HepG2 (cell line): Measurements from ENCODE around the gene C12orf56. TPM values are rescaled to one million over a fixed set of nuclear protein-coding genes. Genes with fewer than 3 reads are reported as not detected.

Experiments used
- AFF4 ChIP-seq: sonication (generic); formaldehyde crosslinking; IDR thresholded peaks from 2 replicates; pipeline ENCODE4 v1.4.0; 2020; ENCODE audit warnings: missing genetic modification reagents
- CC2D1A ChIP-seq: sonication (generic); formaldehyde crosslinking; IDR thresholded peaks from 2 replicates; pipeline ENCODE4 v1.8.1; 2023; ENCODE audit warnings: mild to moderate bottlenecking, missing genetic modification reagents
- DMTF1 ChIP-seq: sonication (generic); formaldehyde crosslinking; IDR thresholded peaks from 2 replicates; pipeline ENCODE4 v1.4.0; 2020; ENCODE audit warnings: mild to moderate bottlenecking, missing genetic modification reagents
- E2F1 ChIP-seq: sonication (generic); formaldehyde crosslinking; IDR thresholded peaks from 2 replicates; pipeline ENCODE4 v1.5.0; 2020; ENCODE audit warnings: missing genetic modification reagents
- E2F2 ChIP-seq: sonication (generic); formaldehyde crosslinking; IDR thresholded peaks from 2 replicates; pipeline ENCODE4 v1.4.0; 2020; ENCODE audit warnings: missing genetic modification reagents, borderline replicate concordance
- FOSL2 ChIP-seq: sonication (generic); formaldehyde crosslinking; IDR thresholded peaks from 2 replicates; pipeline ENCODE4 v1.4.0; 2020; ENCODE audit warnings: missing genetic modification reagents
- FOXK2 ChIP-seq: fragments of 450-650 bp; IDR thresholded peaks from 2 replicates; pipeline ENCODE4 v1.6.1; 2016
- HES4 ChIP-seq: sonication (generic); formaldehyde crosslinking; IDR thresholded peaks from 2 replicates; pipeline ENCODE4 v1.9.0; 2021; ENCODE audit warnings: mild to moderate bottlenecking, missing genetic modification reagents, borderline replicate concordance
- RELA ChIP-seq: sonication (generic); formaldehyde crosslinking; IDR thresholded peaks from 2 replicates; pipeline ENCODE4 v1.4.0; 2020; ENCODE audit warnings: missing genetic modification reagents
- RXRA ChIP-seq: sonication (generic); formaldehyde crosslinking; IDR thresholded peaks from 2 replicates; pipeline ENCODE4 v1.5.1; 2020; ENCODE audit warnings: missing genetic modification reagents
- SAP130 ChIP-seq: IDR thresholded peaks from 2 replicates; pipeline ENCODE4 v1.6.1; 2016; ENCODE audit warnings: low read depth
- SOX6 ChIP-seq, 2 experiments: fragments of 450-650 bp in 1 of 2; sonication (generic) in 1 of 2; formaldehyde crosslinking in 1 of 2; IDR thresholded peaks; 2 replicates each; pipeline versions ENCODE4 v1.4.0 to v1.6.1; 2017 to 2020; ENCODE audit warnings: antibody characterized with exemption in 1 of 2, mild to moderate bottlenecking in 1 of 2, missing genetic modification reagents in 1 of 2
- SP2 ChIP-seq: sonication (generic); formaldehyde crosslinking; IDR thresholded peaks from 2 replicates; pipeline ENCODE4 v1.5.1; 2020; ENCODE audit warnings: mild to moderate bottlenecking, missing genetic modification reagents
- ZBTB25 ChIP-seq: IDR thresholded peaks from 2 replicates; pipeline ENCODE4 v1.6.1; 2018; ENCODE audit warnings: missing genetic modification reagents
- ZNF512 ChIP-seq: sonication (generic); formaldehyde crosslinking; IDR thresholded peaks from 2 replicates; pipeline ENCODE4 v1.4.0; 2020; ENCODE audit warnings: mild to moderate bottlenecking, missing genetic modification reagents
- ZNF749 ChIP-seq: sonication (generic); formaldehyde crosslinking; IDR thresholded peaks from 2 replicates; pipeline ENCODE4 v1.8.0; 2022; ENCODE audit warnings: mild to moderate bottlenecking, missing genetic modification reagents, moderate library complexity, borderline replicate concordance
- ZNF891 ChIP-seq: sonication (generic); formaldehyde crosslinking; IDR thresholded peaks from 2 replicates; pipeline ENCODE4 v1.5.0; 2020; ENCODE audit warnings: mild to moderate bottlenecking, missing genetic modification reagents
- polyA plus RNA-seq, 8 experiments: library from polyadenylated mRNA; depleted of rRNA in 3 of 8; stranded (reverse) in 7 of 8; unstranded in 1 of 8; fragments of >200 nt; fragmentation: Illumina TruSeq in 4 of 8; extraction: Trizol in 4 of 8; gene quantifications; 2 replicates each; pipeline versions ENCODE4 v1.2.1 to v1.2.3, GENCODE V29; 2011 to 2016; ENCODE audit warnings: low read depth in 4 of 8, missing spikeins in 1 of 8, mixed read lengths in 1 of 8; ENCODE audit not compliant: insufficient read depth in 1 of 8
- total RNA-seq, 5 experiments: library from RNA; depleted of rRNA; stranded (reverse); fragments of >200 nt; fragmentation: Illumina TruSeq; extraction: Trizol; gene quantifications; 2 replicates each; pipeline ENCODE4 v1.2.3, GENCODE V29; 2016; ENCODE audit warnings: low read depth in 1 of 5

C12orf56 gene
- total and polyA plus RNA-seq, 2 of the 13 experiments (the other 11 are each of a cell fraction or from before 2014, with no cell fraction given) = 0.07 TPM; not detected in 1

- TF ChIP-seq SOX6 (IDR thresholded peaks at IDR 0.05) (no peak), SOX6 (CRISPR knock-in tag; IDR thresholded peaks at IDR 0.05) (peak; percentile 62; the same call in 1 of the 2 replicates), SP2 (CRISPR knock-in tag) (peak; percentile 4; the same call in 1 of the 2 replicates), E2F2 (CRISPR knock-in tag) (peak; percentile 41; the same call in 1 of the 2 replicates), CC2D1A (no peak), ZNF891 (peak; percentile 82; the same call in 1 of the 2 replicates), ZNF749 (CRISPR knock-in tag) (peak; percentile 77; the same call in 1 of the 2 replicates), FOXK2 (no peak), ZNF512 (no peak), ZBTB25 (CRISPR knock-in tag) (peak; percentile 73; the same call in 1 of the 2 replicates), SAP130 (CRISPR knock-in tag) (peak; percentile 60), RXRA (CRISPR knock-in tag) (peak; percentile 25; the same call in 1 of the 2 replicates), DMTF1 (no peak), HES4 (CRISPR knock-in tag) (peak; percentile 80; the same call in 1 of the 2 replicates), AFF4 (peak; percentile 34; the same call in 1 of the 2 replicates), RELA (CRISPR knock-in tag) (no peak), E2F1 (CRISPR knock-in tag) (no peak), FOSL2 (CRISPR knock-in tag) (peak; percentile 56)
Observed at GRCh38 chr12:64404470-64405256, 14.1 kb upstream of the C12orf56 start (continued).
